WTC11 (cell line): Measurements from ENCODE around the gene SKI.

Experiments used
- ATF2 ChIP-seq: sonication (generic); formaldehyde crosslinking; IDR thresholded peaks from 2 replicates; pipeline ENCODE4 v1.8.1; 2022; ENCODE audit warnings: low read depth, missing genetic modification reagents, borderline replicate concordance
- CTCF ChIP-seq: fragments of 200-600 bp; IDR thresholded peaks from 2 replicates; pipeline ENCODE4 v1.8.0; 2022; ENCODE audit warnings: antibody characterized with exemption
- E2F1 ChIP-seq: sonication (generic); formaldehyde crosslinking; IDR thresholded peaks from 2 replicates; pipeline ENCODE4 v1.8.0; 2022; ENCODE audit warnings: mild to moderate bottlenecking, missing genetic modification reagents
- JUN ChIP-seq: sonication (generic); formaldehyde crosslinking; IDR thresholded peaks from 2 replicates; pipeline ENCODE4 v1.8.0; 2023; ENCODE audit warnings: mild to moderate bottlenecking, missing genetic modification reagents
- NR1H2 ChIP-seq: sonication (generic); formaldehyde crosslinking; IDR thresholded peaks from 2 replicates; pipeline ENCODE4 v1.9.0; 2021; ENCODE audit warnings: mild to moderate bottlenecking, moderate library complexity, missing genetic modification reagents
- NR2C2 ChIP-seq: sonication (generic); formaldehyde crosslinking; IDR thresholded peaks from 2 replicates; pipeline ENCODE4 v1.8.0; 2022; ENCODE audit warnings: mild to moderate bottlenecking, missing genetic modification reagents
- RELA ChIP-seq: sonication (generic); formaldehyde crosslinking; IDR thresholded peaks from 2 replicates; pipeline ENCODE4 v1.8.1; 2022; ENCODE audit warnings: missing genetic modification reagents, mild to moderate bottlenecking, borderline replicate concordance
- USF2 ChIP-seq: sonication (generic); formaldehyde crosslinking; IDR thresholded peaks from 2 replicates; pipeline ENCODE4 v1.8.1; 2023; ENCODE audit warnings: mild to moderate bottlenecking, missing genetic modification reagents, moderate library complexity

GRCh38 chr1:2278591-2279209, 50.6 kb downstream of the SKI start:
- TF ChIP-seq E2F1 (CRISPR knock-in tag) (no peak), JUN (CRISPR knock-in tag) (no peak), NR2C2 (no peak), CTCF (no peak), USF2 (CRISPR knock-in tag) (no peak), ATF2 (no peak), NR1H2 (CRISPR knock-in tag) (no peak), RELA (no peak)
